IMR-90 (cell line): ENCODE results near the gene RNF133. TPM values are rescaled to one million over a fixed set of nuclear protein-coding genes. Genes with fewer than 3 reads are reported as not detected.

Experiments
- ATAC-seq: fragments of 200-7000 bp; cut with Tn5 transposase; 2 replicates; pipeline ENCODE4 v1.9.1; 2020; ENCODE audit warnings: low read depth, mild to moderate bottlenecking, moderate library complexity
- BruUV-seq: library from RNA; stranded (reverse); fragments of 400-500 nt; replicated peaks from 2 replicates; lab custom pipeline; 2021; lab: Mats Ljungman, UMichigan
- CTCF ChIA-PET: fragments of 300-600 bp; formaldehyde crosslinking; extraction: SDS; loops from one replicate; lab custom pipeline; 2021; ENCODE audit warnings: antibody characterized with exemption; lab: Yijun Ruan, JAX
- POLR2A ChIA-PET: fragments of 300-600 bp; sonication (Branson Sonifier 250); formaldehyde crosslinking; loops from one replicate; lab custom pipeline; 2022; ENCODE audit warnings: antibody characterized with exemption; ENCODE audit not compliant: unreplicated experiment; lab: Charles Lee
- DNase-seq: peaks from one replicate; pipeline ENCODE4 v3.0.0; 2013
- H2AFZ ChIP-seq: replicated peaks from 2 replicates; pipeline ENCODE3; 2013; ENCODE audit warnings: low read length, mild to moderate bottlenecking; ENCODE audit not compliant: poor library complexity
- H2AK5ac ChIP-seq: 2 replicates; pipeline ENCODE4 v1.6.1; 2013; ENCODE audit warnings: low read depth, low read length, inconsistent platforms
- H2AK9ac ChIP-seq: replicated peaks from 2 replicates; pipeline ENCODE3; 2013; ENCODE audit warnings: mild to moderate bottlenecking, low read depth, low read length, moderate library complexity; ENCODE audit not compliant: poor library complexity
- H2BK120ac ChIP-seq: 2 replicates; pipeline ENCODE4 v1.6.1; 2013; ENCODE audit warnings: low read depth, low read length, inconsistent platforms
- H2BK15ac ChIP-seq: 3 replicates; pipeline ENCODE4 v1.6.1; 2013; ENCODE audit warnings: low read depth, low read length, inconsistent platforms
- H2BK20ac ChIP-seq: 2 replicates; pipeline ENCODE4 v1.6.1; 2013; ENCODE audit warnings: low read depth, mild to moderate bottlenecking, inconsistent platforms, low read length, moderate library complexity
- H2BK5ac ChIP-seq: 2 replicates; pipeline ENCODE4 v1.6.1; 2013; ENCODE audit warnings: mild to moderate bottlenecking, low read depth, low read length, inconsistent platforms; ENCODE audit not compliant: poor library complexity, severe bottlenecking
- H3K14ac ChIP-seq: replicated peaks from 2 replicates; pipeline ENCODE4 v1.6.1; 2013; ENCODE audit warnings: low read depth, low read length, inconsistent platforms
- H3K18ac ChIP-seq: 2 replicates; pipeline ENCODE4 v1.6.1; 2013; ENCODE audit warnings: low read depth, low read length, control low read depth
- H3K23ac ChIP-seq: 2 replicates; pipeline ENCODE4 v1.6.1; 2013; ENCODE audit warnings: low read depth, low read length, inconsistent platforms
- H3K27ac ChIP-seq: 2 replicates; pipeline ENCODE4 v1.5.1; 2013; ENCODE audit warnings: mild to moderate bottlenecking, control low read depth, low read length; ENCODE audit not compliant: insufficient read depth
- H3K27me3 ChIP-seq: 2 replicates; pipeline ENCODE4 v1.6.1; 2013; ENCODE audit warnings: low read length; ENCODE audit not compliant: control insufficient read depth, insufficient read depth
- H3K36me3 ChIP-seq: 2 replicates; pipeline ENCODE4 v1.6.1; 2013; ENCODE audit warnings: low read length, mixed read lengths; ENCODE audit not compliant: control insufficient read depth, insufficient read depth
- H3K4ac ChIP-seq: 2 replicates; pipeline ENCODE4 v1.6.1; 2013; ENCODE audit warnings: low read depth, low read length, inconsistent platforms
- H3K4me1 ChIP-seq: 2 replicates; pipeline ENCODE4 v1.6.1; 2013; ENCODE audit warnings: low read length, mixed read lengths; ENCODE audit not compliant: control insufficient read depth, insufficient read depth
- H3K4me2 ChIP-seq: 2 replicates; pipeline ENCODE4 v1.6.1; 2013; ENCODE audit warnings: low read depth, mild to moderate bottlenecking, control low read depth, low read length, moderate library complexity
- H3K4me3 ChIP-seq: 2 replicates; pipeline ENCODE4 v1.5.1; 2013; ENCODE audit warnings: low read depth, mild to moderate bottlenecking, control low read depth, low read length, moderate library complexity; ENCODE audit not compliant: insufficient read depth
- H3K56ac ChIP-seq: 2 replicates; pipeline ENCODE4 v1.6.1; 2013; ENCODE audit warnings: low read length, inconsistent platforms; ENCODE audit not compliant: insufficient read depth; ENCODE audit errors: extremely low read depth
- H3K79me1 ChIP-seq, 2 experiments: 2 replicates each; pipeline ENCODE4 v1.6.1; 2013; ENCODE audit warnings: low read length in 2 of 2, inconsistent platforms in 1 of 2, low read depth in 1 of 2
- H3K9ac ChIP-seq: 2 replicates; pipeline ENCODE4 v1.6.1; 2013; ENCODE audit warnings: low read depth, low read length, control low read depth
- H3K9me1 ChIP-seq: 2 replicates; pipeline ENCODE4 v1.6.1; 2013; ENCODE audit warnings: low read length, inconsistent platforms; ENCODE audit not compliant: insufficient read depth
- H3K9me3 ChIP-seq: 2 replicates; pipeline ENCODE4 v1.6.1; 2013; ENCODE audit warnings: low read length; ENCODE audit not compliant: control insufficient read depth, insufficient read depth
- H4K20me1 ChIP-seq: 2 replicates; pipeline ENCODE4 v1.6.1; 2013; ENCODE audit warnings: low read length, inconsistent platforms; ENCODE audit not compliant: insufficient read depth
- H4K5ac ChIP-seq: 2 replicates; pipeline ENCODE4 v1.6.1; 2013; ENCODE audit warnings: mild to moderate bottlenecking, low read depth, low read length, control low read depth
- H4K8ac ChIP-seq, 2 experiments: 2 replicates each; pipeline ENCODE4 v1.6.1; 2013; ENCODE audit warnings: low read depth in 2 of 2, low read length in 2 of 2, control low read depth in 1 of 2, inconsistent platforms in 1 of 2
- H4K91ac ChIP-seq: 2 replicates; pipeline ENCODE4 v1.6.1; 2013; ENCODE audit warnings: low read depth, low read length, inconsistent platforms; ENCODE audit not compliant: insufficient read depth
- CHD1 ChIP-seq: IDR thresholded peaks from 2 replicates; pipeline ENCODE4 v1.6.1; 2012; ENCODE audit warnings: low read depth, low read length, improper control_type of control experiment
- MAZ ChIP-seq: IDR thresholded peaks from 2 replicates; pipeline ENCODE4 v1.6.1; 2012; ENCODE audit warnings: low read depth, mild to moderate bottlenecking, low read length, improper control_type of control experiment, moderate library complexity, borderline replicate concordance
- POLR2A ChIP-seq: IDR thresholded peaks from 2 replicates; pipeline ENCODE4 v1.6.1; 2012; ENCODE audit warnings: mild to moderate bottlenecking, low read depth, low read length
- WGBS, 2 experiments: methylation state at CpG; one replicate each; pipeline versions ENCODE4 v1.1.5 to v1.1.7; 2013; ENCODE audit warnings: missing lambda C conversion rate in 2 of 2; ENCODE audit not compliant: insufficient read length in 1 of 2; ENCODE audit errors: extremely low coverage in 2 of 2; 5-methylcytosine and 5-hydroxymethylcytosine counted together
- dilution Hi-C: fragments of 300-500 bp; cut with HindIII; formaldehyde crosslinking; loops from one replicate; pipeline ENCODE4 v1.14.3; 2018; ENCODE audit warnings: low sequenced_read_pairs; ENCODE audit not compliant: unreplicated experiment
- in situ Hi-C: fragments of 300-500 bp; cut with MboI; formaldehyde crosslinking; loops from 3 replicates; pipeline ENCODE4 v1.14.3; 2019; ENCODE audit warnings: low sequenced_read_pairs, inconsistent platforms, mixed read lengths
- intact Hi-C: fragments of 100-400 bp; cut with micrococcal nuclease; formaldehyde crosslinking; loops from 2 replicates; pipeline ENCODE4 v1.10.0; 2022
- polyA plus RNA-seq, 3 experiments: library from polyadenylated mRNA; depleted of rRNA; stranded (reverse); fragments of >200 nt; gene quantifications; 2 replicates each; pipeline ENCODE4 v1.2.3, GENCODE V29; 2012; ENCODE audit warnings: low replicate concordance in 1 of 3
- total RNA-seq: library from RNA; depleted of rRNA; stranded (reverse); fragments of >200 nt; gene quantifications from 2 replicates; pipeline ENCODE4 v1.2.3, GENCODE V29; 2012
- TF ChIP-seq, protein P1 (sequence below): conservative IDR thresholded peaks from 2 replicates; pipeline ENCODE4 v1.5.1; 2012; ENCODE audit warnings: mild to moderate bottlenecking, low read depth, low read length, improper control_type of control experiment
- TF ChIP-seq, protein P2 (sequence below): fragments of 150-350 bp; IDR thresholded peaks from 2 replicates; pipeline ENCODE4 v1.6.1; 2017; ENCODE audit warnings: mild to moderate bottlenecking, antibody characterized with exemption, low read length, low read depth
- TF ChIP-seq, protein P3 (sequence below): fragments of 150-350 bp; IDR thresholded peaks from 2 replicates; pipeline ENCODE4 v1.6.1; 2016; ENCODE audit warnings: low read depth, mild to moderate bottlenecking, low read length, moderate library complexity, borderline replicate concordance

The RNF133 gene
- total and polyA plus RNA-seq, 2 of the 4 experiments (the other 2 are of a cell fraction) = not detected

DNA sequence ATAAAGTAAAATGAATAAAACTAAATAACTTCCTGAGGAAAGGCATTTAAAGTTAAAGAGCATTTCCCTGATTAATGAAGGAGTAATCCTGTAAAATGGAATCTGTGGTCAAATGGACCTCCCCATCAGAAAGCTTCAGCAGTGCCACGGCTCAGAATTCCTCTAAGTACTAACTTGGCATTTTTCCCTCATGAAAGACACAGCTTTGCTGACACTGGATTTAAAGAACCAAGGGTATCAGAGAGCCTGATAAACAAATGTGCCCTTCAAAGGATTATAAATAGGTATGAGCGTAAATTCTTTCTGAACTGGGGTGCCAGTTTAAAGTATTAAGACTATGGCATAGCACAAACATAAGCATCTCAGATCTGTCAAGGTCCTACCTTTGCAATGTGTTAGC is 28.0 kb upstream of the RNF133 start:
- H2AK5ac ChIP-seq = no peak overlapping the region
- H3K18ac ChIP-seq = no peak overlapping the region
- H2AK9ac ChIP-seq = no peak overlapping the region
- BruUV-seq = no TSS peak
- H3K9ac ChIP-seq = no peak overlapping the region
- H3K4me1 ChIP-seq = no peaks in the 10 kb centered on the region
- H2BK20ac ChIP-seq = no peak overlapping the region
- H3K23ac ChIP-seq = no peak overlapping the region
- H2BK5ac ChIP-seq = no peak overlapping the region
- H2AFZ ChIP-seq = no peak overlapping the region
- no peaks in the 10 kb centered on the region for H3K36me3 ChIP-seq
- no peak overlapping the region for H2BK120ac ChIP-seq
- no peaks in the 10 kb centered on the region for H3K9me1 ChIP-seq
- no peak overlapping the region for H4K8ac ChIP-seq
- H3K27ac ChIP-seq = no peak overlapping the region
- no peak overlapping the region for H3K4ac ChIP-seq
- ChIA-PET POLR2A (no interaction called here), CTCF (no interaction called here)
- H3K9me3 ChIP-seq = no peaks in the 10 kb centered on the region; the same call in 1 of the 2 replicates
- TF ChIP-seq POLR2A (no peak), MAZ (no peak), CHD1 (no peak)
- TF ChIP-seq, protein P1, sequence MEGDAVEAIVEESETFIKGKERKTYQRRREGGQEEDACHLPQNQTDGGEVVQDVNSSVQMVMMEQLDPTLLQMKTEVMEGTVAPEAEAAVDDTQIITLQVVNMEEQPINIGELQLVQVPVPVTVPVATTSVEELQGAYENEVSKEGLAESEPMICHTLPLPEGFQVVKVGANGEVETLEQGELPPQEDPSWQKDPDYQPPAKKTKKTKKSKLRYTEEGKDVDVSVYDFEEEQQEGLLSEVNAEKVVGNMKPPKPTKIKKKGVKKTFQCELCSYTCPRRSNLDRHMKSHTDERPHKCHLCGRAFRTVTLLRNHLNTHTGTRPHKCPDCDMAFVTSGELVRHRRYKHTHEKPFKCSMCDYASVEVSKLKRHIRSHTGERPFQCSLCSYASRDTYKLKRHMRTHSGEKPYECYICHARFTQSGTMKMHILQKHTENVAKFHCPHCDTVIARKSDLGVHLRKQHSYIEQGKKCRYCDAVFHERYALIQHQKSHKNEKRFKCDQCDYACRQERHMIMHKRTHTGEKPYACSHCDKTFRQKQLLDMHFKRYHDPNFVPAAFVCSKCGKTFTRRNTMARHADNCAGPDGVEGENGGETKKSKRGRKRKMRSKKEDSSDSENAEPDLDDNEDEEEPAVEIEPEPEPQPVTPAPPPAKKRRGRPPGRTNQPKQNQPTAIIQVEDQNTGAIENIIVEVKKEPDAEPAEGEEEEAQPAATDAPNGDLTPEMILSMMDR = no peak
- TF ChIP-seq, protein P2, sequence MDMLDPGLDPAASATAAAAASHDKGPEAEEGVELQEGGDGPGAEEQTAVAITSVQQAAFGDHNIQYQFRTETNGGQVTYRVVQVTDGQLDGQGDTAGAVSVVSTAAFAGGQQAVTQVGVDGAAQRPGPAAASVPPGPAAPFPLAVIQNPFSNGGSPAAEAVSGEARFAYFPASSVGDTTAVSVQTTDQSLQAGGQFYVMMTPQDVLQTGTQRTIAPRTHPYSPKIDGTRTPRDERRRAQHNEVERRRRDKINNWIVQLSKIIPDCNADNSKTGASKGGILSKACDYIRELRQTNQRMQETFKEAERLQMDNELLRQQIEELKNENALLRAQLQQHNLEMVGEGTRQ = no peak
- TF ChIP-seq, protein P3, sequence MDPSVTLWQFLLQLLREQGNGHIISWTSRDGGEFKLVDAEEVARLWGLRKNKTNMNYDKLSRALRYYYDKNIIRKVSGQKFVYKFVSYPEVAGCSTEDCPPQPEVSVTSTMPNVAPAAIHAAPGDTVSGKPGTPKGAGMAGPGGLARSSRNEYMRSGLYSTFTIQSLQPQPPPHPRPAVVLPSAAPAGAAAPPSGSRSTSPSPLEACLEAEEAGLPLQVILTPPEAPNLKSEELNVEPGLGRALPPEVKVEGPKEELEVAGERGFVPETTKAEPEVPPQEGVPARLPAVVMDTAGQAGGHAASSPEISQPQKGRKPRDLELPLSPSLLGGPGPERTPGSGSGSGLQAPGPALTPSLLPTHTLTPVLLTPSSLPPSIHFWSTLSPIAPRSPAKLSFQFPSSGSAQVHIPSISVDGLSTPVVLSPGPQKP = no peak
- no CpG with 5 or more reads among the region's 2 CpGs for WGBS, 2 experiments
- H4K5ac ChIP-seq = no peak overlapping the region
- H3K56ac ChIP-seq = no peak overlapping the region
- intact Hi-C loops = no loop called here
- no peaks in the 10 kb centered on the region for H3K27me3 ChIP-seq
- in situ Hi-C loops = no loop called here
- no peak overlapping the region for H4K91ac ChIP-seq
- H3K14ac ChIP-seq = no peak overlapping the region
- ATAC-seq (no peak), DNase-seq (no peak)
- H2BK15ac ChIP-seq = no peak overlapping the region
- no peaks in the 10 kb centered on the region for H3K79me1 ChIP-seq
- dilution Hi-C loops = no loop called here
- no peak overlapping the region for H3K4me2 ChIP-seq
- H3K4me3 ChIP-seq = no peak overlapping the region
- no peaks in the 10 kb centered on the region for H4K20me1 ChIP-seq
